ENCODE results near the gene TNIK. TPM values are rescaled to one million over a fixed set of nuclear protein-coding genes. Genes with fewer than 3 reads are reported as not detected.

Gene TNIK
- total and polyA plus RNA-seq, 2 experiments from 2014 or later = 14.6 to 34.3 TPM

DNA sequence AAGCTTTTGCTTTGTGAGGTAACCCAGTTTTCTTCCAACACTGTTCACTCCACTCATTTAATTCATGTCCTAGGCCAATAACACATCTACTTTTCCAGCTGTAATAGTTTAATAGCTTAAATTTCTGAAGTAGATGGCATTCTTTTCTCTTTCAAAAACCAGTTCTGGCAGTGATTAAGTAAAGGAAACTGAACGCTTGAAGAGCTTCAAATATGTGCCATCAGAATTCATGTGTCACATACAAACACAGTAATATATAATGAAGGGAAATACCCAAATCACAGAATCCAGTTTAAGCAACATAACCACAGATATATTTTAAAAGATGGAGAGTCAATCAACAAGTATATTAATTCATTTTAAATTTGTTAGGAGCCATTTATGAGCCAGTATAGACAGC is 91.0 kb downstream of the TNIK start:
- ATAC-seq = no peak
- peaks cover 17% of the 10 kb centered on the region; the same call in 2 of the 3 replicates for H3K4me1 Mint-ChIP-seq

More for the DNA sequence above, 91.0 kb downstream of the TNIK start:
- Mint-ChIP-seq H3K36me3 (ENCODE audit: low read depth) (no peaks in the 10 kb centered on the region), H3K4me3 (no peak overlapping the region), H3K27me3 (ENCODE audit: insufficient read depth, low read depth, poor library complexity) (peaks cover 1% of the 10 kb centered on the region), H3K9me3 (no peaks in the 10 kb centered on the region), H3K27ac (no peak overlapping the region)
- Histone ChIP-seq H3K9me2 (ENCODE audit: insufficient read depth) (no peaks in the 10 kb centered on the region), H3K27ac (ENCODE audit: low read depth) (no peak overlapping the region), H3K4me1 (ENCODE audit: insufficient read depth) (peaks cover 1% of the 10 kb centered on the region; the same call in 1 of the 2 replicates), H3K4me3 (no peak overlapping the region), H3K79me2 (replicated peaks; ENCODE audit: insufficient read depth) (peaks cover 35% of the 10 kb centered on the region), H2AFZ (no peak overlapping the region), H3K4me2 (no peak overlapping the region), H3F3A (replicated peaks; ENCODE audit: low read depth) (no peaks in the 10 kb centered on the region), H3K27me3 (ENCODE audit: insufficient read depth) (no peaks in the 10 kb centered on the region), H4K20me1 (replicated peaks; ENCODE audit: insufficient read depth) (peaks cover 4% of the 10 kb centered on the region; the same call in 1 of the 2 replicates), H3K36me3 (ENCODE audit: insufficient read depth) (no peaks in the 10 kb centered on the region)
- DNase-seq (ENCODE audit: low spot score) = no peak
- TF ChIP-seq ZNF114 (CRISPR knock-in tag; IDR thresholded peaks at IDR 0.05) (no peak), STAT1 (IDR thresholded peaks at IDR 0.05; ENCODE audit: unreplicated experiment) (no peak), EZH2 (IDR thresholded peaks at IDR 0.05; ENCODE audit: low read depth, unreplicated experiment) (no peak), POLR2AphosphoS5 (IDR thresholded peaks at IDR 0.05; ENCODE audit: low read depth) (no peak), NANOG (IDR thresholded peaks at IDR 0.05; ENCODE audit: borderline replicate concordance) (no peak), JUNB (IDR thresholded peaks at IDR 0.05; ENCODE audit: unreplicated experiment) (no peak), CREB1 (CRISPR knock-in tag; IDR thresholded peaks at IDR 0.05; ENCODE audit: low read depth) (no peak), EZH2phosphoT487 (IDR thresholded peaks at IDR 0.05; ENCODE audit: unreplicated experiment) (no peak), ZNF331 (CRISPR knock-in tag; IDR thresholded peaks at IDR 0.05; ENCODE audit: low read depth) (no peak)
- TF ChIP-seq, protein P1, sequence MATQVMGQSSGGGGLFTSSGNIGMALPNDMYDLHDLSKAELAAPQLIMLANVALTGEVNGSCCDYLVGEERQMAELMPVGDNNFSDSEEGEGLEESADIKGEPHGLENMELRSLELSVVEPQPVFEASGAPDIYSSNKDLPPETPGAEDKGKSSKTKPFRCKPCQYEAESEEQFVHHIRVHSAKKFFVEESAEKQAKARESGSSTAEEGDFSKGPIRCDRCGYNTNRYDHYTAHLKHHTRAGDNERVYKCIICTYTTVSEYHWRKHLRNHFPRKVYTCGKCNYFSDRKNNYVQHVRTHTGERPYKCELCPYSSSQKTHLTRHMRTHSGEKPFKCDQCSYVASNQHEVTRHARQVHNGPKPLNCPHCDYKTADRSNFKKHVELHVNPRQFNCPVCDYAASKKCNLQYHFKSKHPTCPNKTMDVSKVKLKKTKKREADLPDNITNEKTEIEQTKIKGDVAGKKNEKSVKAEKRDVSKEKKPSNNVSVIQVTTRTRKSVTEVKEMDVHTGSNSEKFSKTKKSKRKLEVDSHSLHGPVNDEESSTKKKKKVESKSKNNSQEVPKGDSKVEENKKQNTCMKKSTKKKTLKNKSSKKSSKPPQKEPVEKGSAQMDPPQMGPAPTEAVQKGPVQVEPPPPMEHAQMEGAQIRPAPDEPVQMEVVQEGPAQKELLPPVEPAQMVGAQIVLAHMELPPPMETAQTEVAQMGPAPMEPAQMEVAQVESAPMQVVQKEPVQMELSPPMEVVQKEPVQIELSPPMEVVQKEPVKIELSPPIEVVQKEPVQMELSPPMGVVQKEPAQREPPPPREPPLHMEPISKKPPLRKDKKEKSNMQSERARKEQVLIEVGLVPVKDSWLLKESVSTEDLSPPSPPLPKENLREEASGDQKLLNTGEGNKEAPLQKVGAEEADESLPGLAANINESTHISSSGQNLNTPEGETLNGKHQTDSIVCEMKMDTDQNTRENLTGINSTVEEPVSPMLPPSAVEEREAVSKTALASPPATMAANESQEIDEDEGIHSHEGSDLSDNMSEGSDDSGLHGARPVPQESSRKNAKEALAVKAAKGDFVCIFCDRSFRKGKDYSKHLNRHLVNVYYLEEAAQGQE (IDR thresholded peaks at IDR 0.05; ENCODE audit: unreplicated experiment) = no peak
- TF ChIP-seq, protein P2, sequence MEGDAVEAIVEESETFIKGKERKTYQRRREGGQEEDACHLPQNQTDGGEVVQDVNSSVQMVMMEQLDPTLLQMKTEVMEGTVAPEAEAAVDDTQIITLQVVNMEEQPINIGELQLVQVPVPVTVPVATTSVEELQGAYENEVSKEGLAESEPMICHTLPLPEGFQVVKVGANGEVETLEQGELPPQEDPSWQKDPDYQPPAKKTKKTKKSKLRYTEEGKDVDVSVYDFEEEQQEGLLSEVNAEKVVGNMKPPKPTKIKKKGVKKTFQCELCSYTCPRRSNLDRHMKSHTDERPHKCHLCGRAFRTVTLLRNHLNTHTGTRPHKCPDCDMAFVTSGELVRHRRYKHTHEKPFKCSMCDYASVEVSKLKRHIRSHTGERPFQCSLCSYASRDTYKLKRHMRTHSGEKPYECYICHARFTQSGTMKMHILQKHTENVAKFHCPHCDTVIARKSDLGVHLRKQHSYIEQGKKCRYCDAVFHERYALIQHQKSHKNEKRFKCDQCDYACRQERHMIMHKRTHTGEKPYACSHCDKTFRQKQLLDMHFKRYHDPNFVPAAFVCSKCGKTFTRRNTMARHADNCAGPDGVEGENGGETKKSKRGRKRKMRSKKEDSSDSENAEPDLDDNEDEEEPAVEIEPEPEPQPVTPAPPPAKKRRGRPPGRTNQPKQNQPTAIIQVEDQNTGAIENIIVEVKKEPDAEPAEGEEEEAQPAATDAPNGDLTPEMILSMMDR (conservative IDR thresholded peaks at IDR 0.05; ENCODE audit: low read depth in 2 of 2) = no peak
- TF ChIP-seq, protein P3, sequence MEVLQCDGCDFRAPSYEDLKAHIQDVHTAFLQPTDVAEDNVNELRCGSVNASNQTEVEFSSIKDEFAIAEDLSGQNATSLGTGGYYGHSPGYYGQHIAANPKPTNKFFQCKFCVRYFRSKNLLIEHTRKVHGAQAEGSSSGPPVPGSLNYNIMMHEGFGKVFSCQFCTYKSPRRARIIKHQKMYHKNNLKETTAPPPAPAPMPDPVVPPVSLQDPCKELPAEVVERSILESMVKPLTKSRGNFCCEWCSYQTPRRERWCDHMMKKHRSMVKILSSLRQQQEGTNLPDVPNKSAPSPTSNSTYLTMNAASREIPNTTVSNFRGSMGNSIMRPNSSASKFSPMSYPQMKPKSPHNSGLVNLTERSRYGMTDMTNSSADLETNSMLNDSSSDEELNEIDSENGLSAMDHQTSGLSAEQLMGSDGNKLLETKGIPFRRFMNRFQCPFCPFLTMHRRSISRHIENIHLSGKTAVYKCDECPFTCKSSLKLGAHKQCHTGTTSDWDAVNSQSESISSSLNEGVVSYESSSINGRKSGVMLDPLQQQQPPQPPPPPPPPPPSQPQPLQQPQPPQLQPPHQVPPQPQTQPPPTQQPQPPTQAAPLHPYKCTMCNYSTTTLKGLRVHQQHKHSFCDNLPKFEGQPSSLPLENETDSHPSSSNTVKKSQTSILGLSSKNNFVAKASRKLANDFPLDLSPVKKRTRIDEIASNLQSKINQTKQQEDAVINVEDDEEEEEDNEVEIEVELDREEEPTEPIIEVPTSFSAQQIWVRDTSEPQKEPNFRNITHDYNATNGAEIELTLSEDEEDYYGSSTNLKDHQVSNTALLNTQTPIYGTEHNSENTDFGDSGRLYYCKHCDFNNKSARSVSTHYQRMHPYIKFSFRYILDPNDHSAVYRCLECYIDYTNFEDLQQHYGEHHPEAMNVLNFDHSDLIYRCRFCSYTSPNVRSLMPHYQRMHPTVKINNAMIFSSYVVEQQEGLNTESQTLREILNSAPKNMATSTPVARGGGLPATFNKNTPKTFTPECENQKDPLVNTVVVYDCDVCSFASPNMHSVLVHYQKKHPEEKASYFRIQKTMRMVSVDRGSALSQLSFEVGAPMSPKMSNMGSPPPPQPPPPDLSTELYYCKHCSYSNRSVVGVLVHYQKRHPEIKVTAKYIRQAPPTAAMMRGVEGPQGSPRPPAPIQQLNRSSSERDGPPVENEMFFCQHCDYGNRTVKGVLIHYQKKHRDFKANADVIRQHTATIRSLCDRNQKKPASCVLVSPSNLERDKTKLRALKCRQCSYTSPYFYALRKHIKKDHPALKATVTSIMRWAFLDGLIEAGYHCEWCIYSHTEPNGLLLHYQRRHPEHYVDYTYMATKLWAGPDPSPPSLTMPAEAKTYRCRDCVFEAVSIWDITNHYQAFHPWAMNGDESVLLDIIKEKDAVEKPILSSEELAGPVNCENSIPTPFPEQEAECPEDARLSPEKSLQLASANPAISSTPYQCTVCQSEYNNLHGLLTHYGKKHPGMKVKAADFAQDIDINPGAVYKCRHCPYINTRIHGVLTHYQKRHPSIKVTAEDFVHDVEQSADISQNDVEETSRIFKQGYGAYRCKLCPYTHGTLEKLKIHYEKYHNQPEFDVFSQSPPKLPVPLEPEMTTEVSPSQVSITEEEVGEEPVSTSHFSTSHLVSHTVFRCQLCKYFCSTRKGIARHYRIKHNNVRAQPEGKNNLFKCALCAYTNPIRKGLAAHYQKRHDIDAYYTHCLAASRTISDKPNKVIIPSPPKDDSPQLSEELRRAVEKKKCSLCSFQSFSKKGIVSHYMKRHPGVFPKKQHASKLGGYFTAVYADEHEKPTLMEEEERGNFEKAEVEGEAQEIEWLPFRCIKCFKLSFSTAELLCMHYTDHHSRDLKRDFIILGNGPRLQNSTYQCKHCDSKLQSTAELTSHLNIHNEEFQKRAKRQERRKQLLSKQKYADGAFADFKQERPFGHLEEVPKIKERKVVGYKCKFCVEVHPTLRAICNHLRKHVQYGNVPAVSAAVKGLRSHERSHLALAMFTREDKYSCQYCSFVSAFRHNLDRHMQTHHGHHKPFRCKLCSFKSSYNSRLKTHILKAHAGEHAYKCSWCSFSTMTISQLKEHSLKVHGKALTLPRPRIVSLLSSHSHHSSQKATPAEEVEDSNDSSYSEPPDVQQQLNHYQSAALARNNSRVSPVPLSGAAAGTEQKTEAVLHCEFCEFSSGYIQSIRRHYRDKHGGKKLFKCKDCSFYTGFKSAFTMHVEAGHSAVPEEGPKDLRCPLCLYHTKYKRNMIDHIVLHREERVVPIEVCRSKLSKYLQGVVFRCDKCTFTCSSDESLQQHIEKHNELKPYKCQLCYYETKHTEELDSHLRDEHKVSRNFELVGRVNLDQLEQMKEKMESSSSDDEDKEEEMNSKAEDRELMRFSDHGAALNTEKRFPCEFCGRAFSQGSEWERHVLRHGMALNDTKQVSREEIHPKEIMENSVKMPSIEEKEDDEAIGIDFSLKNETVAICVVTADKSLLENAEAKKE (CRISPR knock-in tag; IDR thresholded peaks at IDR 0.05) = no peak
- TF ChIP-seq, protein P4, sequence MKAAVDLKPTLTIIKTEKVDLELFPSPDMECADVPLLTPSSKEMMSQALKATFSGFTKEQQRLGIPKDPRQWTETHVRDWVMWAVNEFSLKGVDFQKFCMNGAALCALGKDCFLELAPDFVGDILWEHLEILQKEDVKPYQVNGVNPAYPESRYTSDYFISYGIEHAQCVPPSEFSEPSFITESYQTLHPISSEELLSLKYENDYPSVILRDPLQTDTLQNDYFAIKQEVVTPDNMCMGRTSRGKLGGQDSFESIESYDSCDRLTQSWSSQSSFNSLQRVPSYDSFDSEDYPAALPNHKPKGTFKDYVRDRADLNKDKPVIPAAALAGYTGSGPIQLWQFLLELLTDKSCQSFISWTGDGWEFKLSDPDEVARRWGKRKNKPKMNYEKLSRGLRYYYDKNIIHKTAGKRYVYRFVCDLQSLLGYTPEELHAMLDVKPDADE (IDR thresholded peaks at IDR 0.05) = no peak
